GM06990 (cell line): ENCODE measurements around the gene SMARCAL1.

Experiments used
- DNase-seq: peaks from one replicate; pipeline ENCODE4 v3.0.0-alpha.2; 2011; ENCODE audit not compliant: insufficient read length; ENCODE audit errors: extremely low read depth
- H3K27me3 ChIP-seq: replicated peaks from 2 replicates; pipeline ENCODE4 v1.6.0; 2011; ENCODE audit warnings: low read length; ENCODE audit not compliant: control insufficient read depth, insufficient read depth
- H3K36me3 ChIP-seq: 2 replicates; pipeline ENCODE4 v1.5.1; 2011; ENCODE audit warnings: low read length; ENCODE audit not compliant: control insufficient read depth, insufficient read depth
- H3K4me3 ChIP-seq: replicated peaks from 2 replicates; pipeline ENCODE4 v1.5.1; 2011; ENCODE audit warnings: low read depth, mild to moderate bottlenecking, control low read depth, low read length
- CTCF ChIP-seq: IDR thresholded peaks from 2 replicates; pipeline ENCODE4 v1.5.1; 2011; ENCODE audit warnings: low read length, control low read depth, mild to moderate bottlenecking, inconsistent platforms; ENCODE audit not compliant: insufficient read depth, poor library complexity, severe bottlenecking

The SMARCAL1 gene

DNA sequence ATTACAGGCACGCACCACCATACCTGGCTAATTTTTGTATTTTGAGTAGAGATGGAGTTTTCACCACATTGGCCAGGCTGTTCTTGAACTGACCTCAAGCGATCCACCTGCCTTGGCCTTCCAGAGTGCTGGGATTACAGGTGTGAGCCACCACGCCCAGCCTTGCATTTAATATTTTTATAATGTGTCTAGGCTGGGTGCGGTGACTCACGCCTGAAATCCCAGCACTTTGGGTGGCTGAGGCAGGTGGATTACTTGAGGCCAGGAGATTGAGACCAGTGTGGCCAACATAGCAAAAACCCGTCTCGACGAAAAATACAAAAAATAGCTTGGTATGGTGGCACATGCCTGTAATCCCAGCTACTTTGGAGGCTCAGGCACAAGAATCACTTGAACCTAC, 89.6 kb downstream of the SMARCAL1 start:
- no peak for TF ChIP-seq CTCF
- H3K27me3 ChIP-seq: no peaks in the 10 kb centered on the region
- no peak for DNase-seq
- no peak overlapping the region for H3K4me3 ChIP-seq
- H3K36me3 ChIP-seq: peaks cover 19% of the 10 kb centered on the region

GRCh38 chr2:216502381-216503158, 90.3 kb downstream of the SMARCAL1 start:
- Histone ChIP-seq H3K4me3 (no peak overlapping the region), H3K36me3 (peaks cover 19% of the 10 kb centered on the region), H3K27me3 (no peaks in the 10 kb centered on the region)
- no peak for TF ChIP-seq CTCF
- DNase-seq: no peak

DNA sequence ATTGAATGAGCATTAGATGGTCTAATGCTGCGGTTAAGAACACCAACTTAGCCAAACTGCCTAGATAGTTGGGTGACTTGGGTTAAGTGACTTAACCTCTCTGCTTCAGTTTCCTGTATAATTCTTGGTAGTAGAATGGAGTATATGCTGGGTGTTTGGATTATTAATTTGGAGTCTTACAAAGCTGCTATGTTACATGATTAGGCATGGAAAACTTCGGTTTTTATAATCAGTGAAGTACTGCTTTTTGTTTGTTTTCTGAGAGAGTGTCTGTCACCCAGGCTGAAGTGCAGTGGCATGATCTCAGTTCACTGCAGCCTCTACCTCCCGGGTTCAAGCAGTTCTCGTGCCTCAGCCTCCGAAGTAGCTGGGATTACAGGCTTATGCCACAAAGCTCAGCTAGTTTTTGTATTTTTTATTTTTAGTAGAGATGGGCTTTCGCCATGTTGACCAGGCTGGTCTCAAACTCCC, 90.9 kb downstream of the SMARCAL1 start:
- no peak for TF ChIP-seq CTCF
- DNase-seq: no peak
- H3K4me3 ChIP-seq: no peak overlapping the region
- peaks cover 19% of the 10 kb centered on the region for H3K36me3 ChIP-seq
- no peaks in the 10 kb centered on the region for H3K27me3 ChIP-seq

DNA sequence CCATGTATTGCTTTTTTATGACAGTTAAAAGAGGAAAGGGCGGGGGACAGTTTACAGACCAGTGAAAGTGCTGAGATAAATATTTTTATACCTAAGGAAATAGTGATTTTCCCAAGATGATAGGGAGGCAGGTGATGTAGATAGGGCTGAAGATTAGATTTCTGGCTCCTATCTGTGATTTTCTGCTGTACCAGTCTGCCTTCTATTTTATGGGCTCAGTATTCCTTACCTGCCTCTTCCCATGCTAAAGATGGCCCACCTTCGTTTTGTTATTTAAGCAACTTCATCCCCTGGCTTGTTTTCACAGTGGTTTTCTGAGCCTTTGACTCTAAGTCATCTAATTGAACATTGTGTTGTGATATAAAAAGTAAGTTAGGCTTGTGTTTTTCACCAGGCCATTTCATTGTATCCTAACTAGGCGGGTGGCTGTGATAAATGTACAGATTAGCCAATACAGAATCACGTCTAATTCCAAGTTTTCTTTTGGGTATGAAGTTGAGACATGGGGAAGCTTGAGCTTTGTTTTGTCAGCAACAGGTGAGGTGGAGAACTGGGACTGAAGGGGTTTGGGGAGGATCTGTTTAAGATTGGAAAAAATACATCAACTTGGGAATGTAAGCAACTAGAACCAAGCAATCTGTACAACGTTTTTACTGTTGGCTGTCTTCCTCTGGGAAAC, 91.6 kb downstream of the SMARCAL1 start:
- no peak for TF ChIP-seq CTCF
- H3K4me3 ChIP-seq: no peak overlapping the region
- no peaks in the 10 kb centered on the region for H3K27me3 ChIP-seq
- DNase-seq: no peak
- H3K36me3 ChIP-seq: peaks cover 19% of the 10 kb centered on the region

GRCh38 chr2:216504376-216504762, 92.1 kb downstream of the SMARCAL1 start:
- Histone ChIP-seq H3K27me3 (no peaks in the 10 kb centered on the region), H3K36me3 (peaks cover 19% of the 10 kb centered on the region), H3K4me3 (no peak overlapping the region)
- DNase-seq: no peak
- no peak for TF ChIP-seq CTCF
